NCI-H187 (cell line): Measurements from ENCODE around the gene ATP13A2.

ENCODE experiments used
- DNase-seq, 2 experiments: peaks; one replicate each; lab custom pipeline; 2025; lab: John Stamatoyannopoulos, UW

Gene ATP13A2

GRCh38 chr1:17001760-17002523 is 9.8 kb downstream of the ATP13A2 start:
- no peak for DNase-seq

- DNase-seq: no peak
These were observed 11.9 kb downstream of the ATP13A2 start for GRCh38 chr1:16999863-17000262.

GRCh38 chr1:16998589-16998988 is 13.1 kb downstream of the ATP13A2 start:
- no peak for DNase-seq

- DNase-seq: no peak
These were observed 14.9 kb downstream of the ATP13A2 start for GRCh38 chr1:16996845-16997244.

- DNase-seq: no peak
These were observed 18.1 kb downstream of the ATP13A2 start for GRCh38 chr1:16993521-16994038.

GRCh38 chr1:16992675-16993074 is 19.1 kb downstream of the ATP13A2 start:
- DNase-seq: no peak

- DNase-seq: no peak
These were observed 19.6 kb downstream of the ATP13A2 start for GRCh38 chr1:16992102-16992501.

- DNase-seq: no peak
These were observed 20.2 kb downstream of the ATP13A2 start for GRCh38 chr1:16991571-16991970.

GRCh38 chr1:16989676-16990391 is 21.9 kb downstream of the ATP13A2 start:
- no peak for DNase-seq

- no peak for DNase-seq
These were observed 23.5 kb downstream of the ATP13A2 start for GRCh38 chr1:16988210-16988609.

GRCh38 chr1:16986962-16987361 is 24.8 kb downstream of the ATP13A2 start:
- DNase-seq: no peak

- DNase-seq: no peak
These were observed 25.2 kb downstream of the ATP13A2 start for GRCh38 chr1:16986560-16986959.

GRCh38 chr1:16986113-16986512 is 25.6 kb downstream of the ATP13A2 start:
- no peak for DNase-seq

- no peak for DNase-seq
These were observed 27.0 kb downstream of the ATP13A2 start for GRCh38 chr1:16984717-16985116.

- no peak for DNase-seq
These were observed 28.1 kb downstream of the ATP13A2 start for GRCh38 chr1:16983649-16984048.

- no peak for DNase-seq
These were observed 28.8 kb downstream of the ATP13A2 start for GRCh38 chr1:16982902-16983301.

GRCh38 chr1:16981269-16981849 is 30.4 kb downstream of the ATP13A2 start:
- no peak for DNase-seq

- DNase-seq: no peak
These were observed 31.1 kb downstream of the ATP13A2 start, which contains the start of gene MFAP2 for GRCh38 chr1:16980473-16981268. Gene MFAP2 (minus strand): TSS chr1:16980620. CDS start chr1:16978273, 2,347 bp downstream.

GRCh38 chr1:16979475-16980327 is 32.0 kb downstream of the ATP13A2 start:
- no peak for DNase-seq

GRCh38 chr1:16978567-16979474 is 32.9 kb downstream of the ATP13A2 start:
- no peak for DNase-seq
